IMR-90 (cell line): ENCODE results near the gene ALKAL2.

Experiments
- CEBPB ChIP-seq: IDR thresholded peaks from 2 replicates; pipeline ENCODE4 v1.6.1; 2012; ENCODE audit warnings: low read depth, low read length, improper control_type of control experiment
- FOS ChIP-seq: fragments of 150-350 bp; IDR thresholded peaks from 2 replicates; pipeline ENCODE4 v1.6.1; 2016; ENCODE audit warnings: low read depth, low read length
- MXI1 ChIP-seq: IDR thresholded peaks from 2 replicates; pipeline ENCODE4 v1.6.1; 2012; ENCODE audit warnings: low read depth, mild to moderate bottlenecking, low read length, moderate library complexity, borderline replicate concordance
- POLR2A ChIP-seq: IDR thresholded peaks from 2 replicates; pipeline ENCODE4 v1.6.1; 2012; ENCODE audit warnings: mild to moderate bottlenecking, low read depth, low read length
- RAD21 ChIP-seq: IDR thresholded peaks from 2 replicates; pipeline ENCODE4 v1.6.1; 2012; ENCODE audit warnings: low read length, improper control_type of control experiment
- RCOR1 ChIP-seq: IDR thresholded peaks from 2 replicates; pipeline ENCODE4 v1.6.1; 2012; ENCODE audit warnings: mild to moderate bottlenecking, low read length, improper control_type of control experiment; ENCODE audit not compliant: insufficient replicate concordance
- RFX5 ChIP-seq: IDR thresholded peaks from 2 replicates; pipeline ENCODE4 v1.8.0; 2012; ENCODE audit warnings: low read depth, mild to moderate bottlenecking, low read length, moderate library complexity
- TF ChIP-seq, protein P1 (sequence below): conservative IDR thresholded peaks from 2 replicates; pipeline ENCODE4 v1.5.1; 2012; ENCODE audit warnings: mild to moderate bottlenecking, low read depth, low read length, improper control_type of control experiment
- TF ChIP-seq, protein P2 (sequence below): fragments of 150-350 bp; IDR thresholded peaks from 2 replicates; pipeline ENCODE4 v1.6.1; 2017; ENCODE audit warnings: mild to moderate bottlenecking, antibody characterized with exemption, low read length, low read depth

DNA sequence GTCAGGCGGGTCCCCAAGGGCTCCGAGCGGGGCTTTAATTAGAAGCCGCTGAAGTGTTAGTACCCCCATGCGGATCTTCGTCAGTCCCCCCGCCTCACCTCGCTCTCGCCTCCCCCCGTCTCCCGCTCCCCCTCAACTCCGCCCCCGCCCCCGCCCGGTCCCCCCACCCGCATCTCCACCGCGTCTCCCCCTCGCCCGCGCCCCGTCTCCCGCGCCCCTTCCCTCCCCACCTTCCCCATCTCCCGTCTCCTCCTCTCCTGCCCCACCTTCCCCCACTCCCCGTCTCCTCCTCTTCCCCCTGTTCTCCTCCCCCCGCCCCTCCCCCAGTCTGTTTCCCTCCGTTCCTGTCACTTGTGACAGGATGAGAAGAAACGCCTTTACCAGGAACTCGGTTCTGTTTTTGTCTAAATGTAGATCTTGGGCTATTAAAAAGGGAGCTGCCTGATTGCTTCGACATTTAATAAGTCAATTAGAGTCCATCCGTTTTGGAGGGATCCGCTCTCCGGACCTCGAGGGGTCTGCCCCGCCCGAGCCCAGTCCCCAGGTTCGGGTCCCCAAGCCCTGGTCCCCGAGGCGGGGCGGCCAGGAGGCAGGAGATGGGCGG, 969 bp upstream of the ALKAL2 start:
- TF ChIP-seq RFX5 (no peak), RAD21 (no peak), CEBPB (no peak), POLR2A (no peak), FOS (no peak), RCOR1 (no peak), MXI1 (no peak)
- TF ChIP-seq, protein P1, sequence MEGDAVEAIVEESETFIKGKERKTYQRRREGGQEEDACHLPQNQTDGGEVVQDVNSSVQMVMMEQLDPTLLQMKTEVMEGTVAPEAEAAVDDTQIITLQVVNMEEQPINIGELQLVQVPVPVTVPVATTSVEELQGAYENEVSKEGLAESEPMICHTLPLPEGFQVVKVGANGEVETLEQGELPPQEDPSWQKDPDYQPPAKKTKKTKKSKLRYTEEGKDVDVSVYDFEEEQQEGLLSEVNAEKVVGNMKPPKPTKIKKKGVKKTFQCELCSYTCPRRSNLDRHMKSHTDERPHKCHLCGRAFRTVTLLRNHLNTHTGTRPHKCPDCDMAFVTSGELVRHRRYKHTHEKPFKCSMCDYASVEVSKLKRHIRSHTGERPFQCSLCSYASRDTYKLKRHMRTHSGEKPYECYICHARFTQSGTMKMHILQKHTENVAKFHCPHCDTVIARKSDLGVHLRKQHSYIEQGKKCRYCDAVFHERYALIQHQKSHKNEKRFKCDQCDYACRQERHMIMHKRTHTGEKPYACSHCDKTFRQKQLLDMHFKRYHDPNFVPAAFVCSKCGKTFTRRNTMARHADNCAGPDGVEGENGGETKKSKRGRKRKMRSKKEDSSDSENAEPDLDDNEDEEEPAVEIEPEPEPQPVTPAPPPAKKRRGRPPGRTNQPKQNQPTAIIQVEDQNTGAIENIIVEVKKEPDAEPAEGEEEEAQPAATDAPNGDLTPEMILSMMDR, result no peak
- TF ChIP-seq, protein P2, sequence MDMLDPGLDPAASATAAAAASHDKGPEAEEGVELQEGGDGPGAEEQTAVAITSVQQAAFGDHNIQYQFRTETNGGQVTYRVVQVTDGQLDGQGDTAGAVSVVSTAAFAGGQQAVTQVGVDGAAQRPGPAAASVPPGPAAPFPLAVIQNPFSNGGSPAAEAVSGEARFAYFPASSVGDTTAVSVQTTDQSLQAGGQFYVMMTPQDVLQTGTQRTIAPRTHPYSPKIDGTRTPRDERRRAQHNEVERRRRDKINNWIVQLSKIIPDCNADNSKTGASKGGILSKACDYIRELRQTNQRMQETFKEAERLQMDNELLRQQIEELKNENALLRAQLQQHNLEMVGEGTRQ, result no peak
